ENCODE data around the gene EMC6. TPM values are rescaled to one million over a fixed set of nuclear protein-coding genes. Genes with fewer than 3 reads are reported as not detected.

The EMC6 gene
- total and polyA plus RNA-seq, 8 donors: 12.1 to 34.6 (median 16.4) TPM

DNA sequence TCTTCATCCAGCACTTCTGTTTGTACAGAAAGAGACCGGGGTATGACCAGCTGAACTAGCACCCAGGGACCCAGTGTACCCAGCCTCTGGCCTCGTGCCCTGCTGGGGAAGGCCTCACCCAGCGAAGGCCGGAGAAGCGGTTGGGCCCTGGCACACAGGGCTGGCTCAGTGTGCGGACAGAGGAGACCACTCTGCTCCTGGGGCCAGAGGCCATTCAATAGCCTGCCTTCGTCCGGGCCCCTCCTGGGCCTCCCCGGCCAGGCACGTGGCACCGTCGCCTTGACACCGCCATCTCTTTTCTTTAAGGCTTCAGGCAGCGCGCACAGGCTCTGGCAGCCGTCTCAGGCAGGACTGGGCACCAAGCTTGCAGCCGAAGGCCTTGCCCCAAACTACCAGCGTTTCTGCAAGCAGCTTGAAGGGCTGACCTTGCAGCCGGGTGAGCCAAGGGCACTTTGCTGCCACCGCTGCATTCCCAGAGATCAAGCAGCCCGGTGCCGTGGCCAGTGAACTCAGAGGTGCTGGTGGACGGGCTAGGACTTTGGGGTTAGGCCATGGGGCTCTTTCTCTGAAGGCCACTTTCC, 8.2 kb upstream of the EMC6 start:
- FAIRE-seq: no peak
- Histone ChIP-seq H3K27me3 (no peaks in the 10 kb centered on the region), H3K27ac (peak overlapping the region in 1 of 4 donors; percentile 55), H3K9me3 (no peaks in the 10 kb centered on the region), H3K4me1 (peaks cover 0 to 3% (median 0%) of the 10 kb centered on the region in 3 donors), H3K4me3 (no peak overlapping the region), H3K36me3 (peaks cover 0 to 14% (median 0%) of the 10 kb centered on the region in 3 donors)
- peak in 3 of 4 donors; percentile 10 to 35 (median 23) for ATAC-seq
- no peak for DNase-seq
- WGBS, 2 donors: 80 to 84% methylated on average over 23 of the region's 23 CpGs
- intact Hi-C loops (cut with DNase I): no loop called here
- TF ChIP-seq, protein P1, sequence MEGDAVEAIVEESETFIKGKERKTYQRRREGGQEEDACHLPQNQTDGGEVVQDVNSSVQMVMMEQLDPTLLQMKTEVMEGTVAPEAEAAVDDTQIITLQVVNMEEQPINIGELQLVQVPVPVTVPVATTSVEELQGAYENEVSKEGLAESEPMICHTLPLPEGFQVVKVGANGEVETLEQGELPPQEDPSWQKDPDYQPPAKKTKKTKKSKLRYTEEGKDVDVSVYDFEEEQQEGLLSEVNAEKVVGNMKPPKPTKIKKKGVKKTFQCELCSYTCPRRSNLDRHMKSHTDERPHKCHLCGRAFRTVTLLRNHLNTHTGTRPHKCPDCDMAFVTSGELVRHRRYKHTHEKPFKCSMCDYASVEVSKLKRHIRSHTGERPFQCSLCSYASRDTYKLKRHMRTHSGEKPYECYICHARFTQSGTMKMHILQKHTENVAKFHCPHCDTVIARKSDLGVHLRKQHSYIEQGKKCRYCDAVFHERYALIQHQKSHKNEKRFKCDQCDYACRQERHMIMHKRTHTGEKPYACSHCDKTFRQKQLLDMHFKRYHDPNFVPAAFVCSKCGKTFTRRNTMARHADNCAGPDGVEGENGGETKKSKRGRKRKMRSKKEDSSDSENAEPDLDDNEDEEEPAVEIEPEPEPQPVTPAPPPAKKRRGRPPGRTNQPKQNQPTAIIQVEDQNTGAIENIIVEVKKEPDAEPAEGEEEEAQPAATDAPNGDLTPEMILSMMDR (IDR thresholded peaks at IDR 0.05): no peak

DNA sequence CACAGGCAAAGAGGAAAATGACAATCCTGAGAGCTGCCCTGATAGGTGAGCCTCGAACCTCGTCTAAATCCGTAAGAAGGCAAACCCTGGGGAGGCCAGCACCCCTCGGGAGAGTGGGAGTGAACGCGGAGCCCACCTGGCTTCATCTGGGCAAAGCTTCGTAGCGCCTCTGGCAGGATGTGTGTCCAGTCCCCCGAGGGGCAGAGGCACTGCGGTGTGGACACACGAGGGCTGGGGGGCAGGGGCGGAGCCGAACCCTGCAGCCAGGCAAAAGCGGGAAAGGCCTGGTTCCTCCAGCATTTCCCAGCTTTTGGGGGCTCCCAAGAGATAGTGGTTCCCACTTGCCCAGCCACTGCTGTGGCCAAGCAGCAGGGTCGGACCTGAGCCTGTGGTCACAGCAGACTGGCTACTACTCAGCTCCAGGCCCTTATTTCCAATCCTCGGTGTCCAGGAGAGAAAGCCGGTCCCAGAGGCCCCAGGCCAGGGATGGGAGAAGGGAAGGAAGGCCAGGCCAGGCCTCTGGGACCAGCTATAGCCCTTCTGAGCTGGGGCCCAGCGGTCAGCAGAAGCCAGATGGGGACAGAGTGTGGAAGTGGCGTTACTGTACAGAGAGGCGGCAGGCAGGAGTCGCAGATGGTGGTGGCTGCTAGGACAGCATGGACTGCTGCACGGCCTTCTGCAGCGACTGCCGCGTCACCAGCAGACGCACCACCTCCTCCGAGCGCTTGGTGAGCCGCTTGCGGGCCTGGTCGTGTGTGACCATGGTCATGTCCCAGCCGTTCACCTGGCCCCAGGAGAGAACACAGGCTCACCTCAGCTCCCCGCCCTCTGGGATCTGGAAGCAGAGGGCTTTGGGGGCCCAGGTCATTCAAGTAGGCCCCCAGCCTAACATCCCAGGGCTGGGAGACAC, 5.3 kb upstream of the EMC6 start:
- peaks cover 0 to 18% (median 5%) of the 10 kb centered on the region in 3 donors for H3K4me1 ChIP-seq
- ATAC-seq: no peak

GRCh38 chr17:3665834-3666233, 2.8 kb upstream of the EMC6 start:
- no peaks in the 10 kb centered on the region for H3K9me3 ChIP-seq
- H3K4me1 ChIP-seq: peaks cover 9 to 25% (median 12%) of the 10 kb centered on the region in 3 donors
- TF ChIP-seq, protein P1 (IDR thresholded peaks at IDR 0.05): no peak
- DNase-seq: no peak
- no peak overlapping the region for H3K27ac ChIP-seq
- no peak overlapping the region for H3K4me3 ChIP-seq
- intact Hi-C loops (cut with DNase I): no loop called here
- no peak for FAIRE-seq
- peaks cover 0 to 14% (median 0%) of the 10 kb centered on the region in 3 donors for H3K36me3 ChIP-seq
- no peak for ATAC-seq
- WGBS, 2 donors: 71 to 75% methylated on average over 5 of the region's 5 CpGs
- no peaks in the 10 kb centered on the region for H3K27me3 ChIP-seq

More for the DNA sequence above, 5.3 kb upstream of the EMC6 start:
- H3K36me3 ChIP-seq: peaks cover 0 to 14% (median 0%) of the 10 kb centered on the region in 3 donors
- TF ChIP-seq, protein P1 (IDR thresholded peaks at IDR 0.05): no peak
- no peak overlapping the region for H3K4me3 ChIP-seq
- no peak for FAIRE-seq
- no peak overlapping the region for H3K27ac ChIP-seq
- no peaks in the 10 kb centered on the region for H3K9me3 ChIP-seq
- 90 to 93% methylated on average over 33 of the region's 33 CpGs for WGBS, 2 donors
- peak in 1 of 6 donors; percentile 37 for DNase-seq
- H3K27me3 ChIP-seq: no peaks in the 10 kb centered on the region
- intact Hi-C loops (cut with DNase I): no loop called here

GRCh38 chr17:3666516-3666915, 2.1 kb upstream of the EMC6 start:
- H3K36me3 ChIP-seq: peaks cover 0 to 14% (median 0%) of the 10 kb centered on the region in 3 donors
- FAIRE-seq (no peak), ATAC-seq (no peak), DNase-seq (no peak)
- intact Hi-C loops (cut with DNase I): no loop called here
- H3K4me3 ChIP-seq: peak overlapping the region in 2 of 4 donors; percentile 88 to 92
- 67 to 74% methylated on average over 6 of the region's 6 CpGs for WGBS, 2 donors
- H3K27me3 ChIP-seq: no peaks in the 10 kb centered on the region
- TF ChIP-seq, protein P1 (IDR thresholded peaks at IDR 0.05): no peak
- H3K4me1 ChIP-seq: peaks cover 9 to 25% (median 12%) of the 10 kb centered on the region in 3 donors
- peak overlapping the region in 3 of 4 donors; percentile 94 to 99 (median 97) for H3K27ac ChIP-seq
- H3K9me3 ChIP-seq: no peaks in the 10 kb centered on the region
